Measurements from ENCODE around the gene KAT8.

Gene KAT8

GRCh38 chr16:31110106-31111034, 7.1 kb upstream of the KAT8 start:
- H3K4me2 ChIP-seq (ENCODE audit: low read depth, low read length), result no peak overlapping the region
- no peak for TF ChIP-seq EZH2 (optimal IDR thresholded peaks at IDR 0.05; ENCODE audit: low read depth, low read length)
- TF ChIP-seq, protein P1, sequence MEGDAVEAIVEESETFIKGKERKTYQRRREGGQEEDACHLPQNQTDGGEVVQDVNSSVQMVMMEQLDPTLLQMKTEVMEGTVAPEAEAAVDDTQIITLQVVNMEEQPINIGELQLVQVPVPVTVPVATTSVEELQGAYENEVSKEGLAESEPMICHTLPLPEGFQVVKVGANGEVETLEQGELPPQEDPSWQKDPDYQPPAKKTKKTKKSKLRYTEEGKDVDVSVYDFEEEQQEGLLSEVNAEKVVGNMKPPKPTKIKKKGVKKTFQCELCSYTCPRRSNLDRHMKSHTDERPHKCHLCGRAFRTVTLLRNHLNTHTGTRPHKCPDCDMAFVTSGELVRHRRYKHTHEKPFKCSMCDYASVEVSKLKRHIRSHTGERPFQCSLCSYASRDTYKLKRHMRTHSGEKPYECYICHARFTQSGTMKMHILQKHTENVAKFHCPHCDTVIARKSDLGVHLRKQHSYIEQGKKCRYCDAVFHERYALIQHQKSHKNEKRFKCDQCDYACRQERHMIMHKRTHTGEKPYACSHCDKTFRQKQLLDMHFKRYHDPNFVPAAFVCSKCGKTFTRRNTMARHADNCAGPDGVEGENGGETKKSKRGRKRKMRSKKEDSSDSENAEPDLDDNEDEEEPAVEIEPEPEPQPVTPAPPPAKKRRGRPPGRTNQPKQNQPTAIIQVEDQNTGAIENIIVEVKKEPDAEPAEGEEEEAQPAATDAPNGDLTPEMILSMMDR (IDR thresholded peaks at IDR 0.05; ENCODE audit: low read length), result no peak
- TF ChIP-seq EZH2phosphoT487 (IDR thresholded peaks at IDR 0.05; ENCODE audit: low read length), result no peak
- H3K27me3 ChIP-seq (replicated peaks; ENCODE audit: insufficient read depth, low read length), result no peaks in the 10 kb centered on the region
- 0 out of 2 replicates have a peak, but pooled peaks cover 11% of the 10 kb centered on the region for H3K4me1 ChIP-seq (ENCODE audit: low read length)
- H3K27ac ChIP-seq (ENCODE audit: low read length), result no peak overlapping the region
- no peaks in the 10 kb centered on the region for H3K36me3 ChIP-seq (replicated peaks; ENCODE audit: insufficient read depth, low read length)
- peaks cover 19% of the 10 kb centered on the region for H3K79me2 ChIP-seq (ENCODE audit: low read length)
- no peaks in the 10 kb centered on the region for H3K9me3 ChIP-seq (replicated peaks; ENCODE audit: insufficient read depth, low read length)
- H3K4me3 ChIP-seq (ENCODE audit: low read length), result no peak overlapping the region
- no peaks in the 10 kb centered on the region for H4K20me1 ChIP-seq (ENCODE audit: insufficient read depth, low read length)
- DNase-seq, result no peak
- H3K9me2 ChIP-seq (replicated peaks; ENCODE audit: insufficient read depth, low read length), result no peaks in the 10 kb centered on the region
- H2AFZ ChIP-seq (ENCODE audit: low read length), result no peak overlapping the region
- H3K9ac ChIP-seq (ENCODE audit: low read length), result no peak overlapping the region
- peaks cover 17% of the 10 kb centered on the region for H3F3A ChIP-seq (ENCODE audit: insufficient read depth, low read length)

DNA sequence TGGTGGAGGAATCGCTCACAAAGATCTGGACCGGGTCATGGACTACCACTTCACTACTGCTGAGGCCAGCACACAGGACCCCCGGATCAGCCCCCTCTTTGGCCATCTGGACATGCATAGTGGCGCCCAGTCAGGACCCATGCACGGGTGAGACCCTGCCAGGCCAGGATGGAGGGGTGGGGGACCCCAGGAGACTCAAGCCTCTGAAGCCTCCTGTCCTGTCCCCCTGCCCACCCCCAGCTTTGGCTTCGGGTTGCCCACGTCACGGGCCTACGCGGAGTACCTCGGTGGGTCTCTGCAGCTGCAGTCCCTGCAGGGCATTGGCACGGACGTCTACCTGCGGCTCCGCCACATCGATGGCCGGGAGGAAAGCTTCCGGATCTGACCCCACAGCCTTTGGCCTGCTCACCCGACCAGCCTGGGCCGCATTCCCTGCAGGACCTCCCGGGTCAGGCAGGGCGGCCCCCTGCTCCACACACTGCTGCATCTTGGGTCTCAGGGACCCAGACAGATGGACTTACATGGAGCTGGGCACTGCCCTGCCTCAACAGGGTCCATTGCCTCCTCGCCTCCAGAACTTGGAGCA, 5.5 kb upstream of the KAT8 start:
- no peaks in the 10 kb centered on the region for H3K9me2 ChIP-seq (replicated peaks; ENCODE audit: insufficient read depth, low read length)
- no peaks in the 10 kb centered on the region for H3K27me3 ChIP-seq (replicated peaks; ENCODE audit: insufficient read depth, low read length)
- no peak overlapping the region for H2AFZ ChIP-seq (ENCODE audit: low read length)
- H3K4me1 ChIP-seq (ENCODE audit: low read length), result 0 out of 2 replicates have a peak, but pooled peaks cover 5% of the 10 kb centered on the region
- TF ChIP-seq, protein P1 (IDR thresholded peaks at IDR 0.05; ENCODE audit: low read length), result no peak
- TF ChIP-seq EZH2phosphoT487 (IDR thresholded peaks at IDR 0.05; ENCODE audit: low read length), result no peak
- no peak for TF ChIP-seq EZH2 (optimal IDR thresholded peaks at IDR 0.05; ENCODE audit: low read depth, low read length)
- H3K9me3 ChIP-seq (replicated peaks; ENCODE audit: insufficient read depth, low read length), result no peaks in the 10 kb centered on the region
- peaks cover 22% of the 10 kb centered on the region for H3K79me2 ChIP-seq (ENCODE audit: low read length)
- H3K4me2 ChIP-seq (ENCODE audit: low read depth, low read length), result no peak overlapping the region
- no peak for DNase-seq
- no peak overlapping the region for H3K9ac ChIP-seq (ENCODE audit: low read length)
- no peaks in the 10 kb centered on the region for H3K36me3 ChIP-seq (replicated peaks; ENCODE audit: insufficient read depth, low read length)
- H3F3A ChIP-seq (ENCODE audit: insufficient read depth, low read length), result peaks cover 12% of the 10 kb centered on the region
- no peaks in the 10 kb centered on the region for H4K20me1 ChIP-seq (ENCODE audit: insufficient read depth, low read length)
- H3K4me3 ChIP-seq (ENCODE audit: low read length), result no peak overlapping the region
- no peak overlapping the region for H3K27ac ChIP-seq (ENCODE audit: low read length)

DNA sequence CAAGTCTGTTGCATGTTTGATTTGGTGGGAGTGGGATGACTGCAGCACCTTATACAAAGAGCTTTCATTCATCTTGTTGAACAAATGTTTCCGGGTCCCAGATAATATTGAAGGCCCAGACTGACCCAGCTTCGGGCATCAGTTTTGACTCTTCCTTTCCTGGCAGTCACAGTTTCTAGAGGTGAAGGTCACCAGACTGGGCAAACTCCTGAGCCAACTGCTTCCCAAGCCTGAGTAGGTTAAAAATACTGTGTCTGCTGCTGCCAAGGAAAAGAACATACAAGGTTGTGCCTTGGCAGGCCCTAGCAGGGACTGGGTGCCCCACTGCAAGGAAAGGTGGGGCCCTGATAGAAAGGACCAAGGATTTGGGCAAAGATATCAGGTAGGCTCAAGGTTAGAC, 4.8 kb upstream of the KAT8 start:
- no peak for DNase-seq
- peaks cover 22% of the 10 kb centered on the region for H3K79me2 ChIP-seq (ENCODE audit: low read length)
- H3F3A ChIP-seq (ENCODE audit: insufficient read depth, low read length), result peaks cover 4% of the 10 kb centered on the region
- H3K27me3 ChIP-seq (replicated peaks; ENCODE audit: insufficient read depth, low read length), result no peaks in the 10 kb centered on the region
- no peaks in the 10 kb centered on the region for H3K9me3 ChIP-seq (replicated peaks; ENCODE audit: insufficient read depth, low read length)
- TF ChIP-seq EZH2phosphoT487 (IDR thresholded peaks at IDR 0.05; ENCODE audit: low read length), result no peak
- TF ChIP-seq EZH2 (optimal IDR thresholded peaks at IDR 0.05; ENCODE audit: low read depth, low read length), result no peak
- TF ChIP-seq, protein P1 (IDR thresholded peaks at IDR 0.05; ENCODE audit: low read length), result no peak
- H3K36me3 ChIP-seq (replicated peaks; ENCODE audit: insufficient read depth, low read length), result no peaks in the 10 kb centered on the region
- H4K20me1 ChIP-seq (ENCODE audit: insufficient read depth, low read length), result no peaks in the 10 kb centered on the region
- H2AFZ ChIP-seq (ENCODE audit: low read length), result no peak overlapping the region
- no peaks in the 10 kb centered on the region for H3K4me1 ChIP-seq (ENCODE audit: low read length)
- no peak overlapping the region for H3K9ac ChIP-seq (ENCODE audit: low read length)
- H3K4me3 ChIP-seq (ENCODE audit: low read length), result no peak overlapping the region
- H3K4me2 ChIP-seq (ENCODE audit: low read depth, low read length), result no peak overlapping the region
- no peaks in the 10 kb centered on the region for H3K9me2 ChIP-seq (replicated peaks; ENCODE audit: insufficient read depth, low read length)
- H3K27ac ChIP-seq (ENCODE audit: low read length), result no peak overlapping the region
